Loucy (cell line): ENCODE data around the gene EFNB2.

Source experiments
- H2AFZ ChIP-seq: fragments of 200-600 bp; sonication (generic); 2 replicates; pipeline ENCODE4 v1.6.0; 2016; ENCODE audit warnings: antibody characterized with exemption, mild to moderate bottlenecking, low read length, moderate library complexity
- H3F3A ChIP-seq: fragments of 200-600 bp; 2 replicates; pipeline ENCODE4 v1.6.0; 2016; ENCODE audit warnings: antibody characterized with exemption, low read depth, mild to moderate bottlenecking
- H3K27me3 ChIP-seq: fragments of 200-600 bp; sonication (generic); 2 replicates; pipeline ENCODE4 v1.6.1; 2014; ENCODE audit warnings: low read length, mild to moderate bottlenecking; ENCODE audit not compliant: insufficient read depth, poor library complexity, severe bottlenecking
- H3K36me3 ChIP-seq: fragments of 200-600 bp; sonication (generic); 2 replicates; pipeline ENCODE4 v1.6.1; 2016; ENCODE audit warnings: low read length; ENCODE audit not compliant: insufficient read depth
- H3K4me1 ChIP-seq: fragments of 200-600 bp; sonication (generic); 2 replicates; pipeline ENCODE4 v1.5.1; 2014; ENCODE audit warnings: low read length, mild to moderate bottlenecking; ENCODE audit not compliant: insufficient read depth, poor library complexity, severe bottlenecking
- H3K4me2 ChIP-seq: fragments of 200-600 bp; sonication (generic); 2 replicates; pipeline ENCODE4 v1.6.0; 2014; ENCODE audit warnings: antibody characterized with exemption, low read length, low read depth, mild to moderate bottlenecking; ENCODE audit not compliant: poor library complexity, severe bottlenecking
- H3K4me3 ChIP-seq: fragments of 200-600 bp; sonication (generic); 2 replicates; pipeline ENCODE4 v1.5.1; 2014; ENCODE audit warnings: low read length, mild to moderate bottlenecking, mixed read lengths; ENCODE audit not compliant: poor library complexity, severe bottlenecking
- H3K79me2 ChIP-seq: fragments of 200-600 bp; sonication (generic); 2 replicates; pipeline ENCODE4 v1.6.1; 2014; ENCODE audit warnings: low read length; ENCODE audit not compliant: insufficient read depth
- H3K9ac ChIP-seq: fragments of 200-600 bp; sonication (generic); 2 replicates; pipeline ENCODE4 v1.6.0; 2014; ENCODE audit warnings: mild to moderate bottlenecking, low read depth, low read length, moderate library complexity; ENCODE audit not compliant: poor library complexity, severe bottlenecking
- H3K9me2 ChIP-seq: fragments of 200-600 bp; sonication (generic); replicated peaks from 2 replicates; pipeline ENCODE4 v1.6.1; 2016; ENCODE audit warnings: low read depth, low read length, mixed read lengths
- H3K9me3 ChIP-seq: fragments of 200-600 bp; sonication (generic); 2 replicates; pipeline ENCODE4 v1.6.1; 2014; ENCODE audit warnings: mild to moderate bottlenecking, antibody characterized with exemption, low read length, low read depth; ENCODE audit not compliant: insufficient read depth
- H4K20me1 ChIP-seq: fragments of 200-600 bp; sonication (generic); 2 replicates; pipeline ENCODE4 v1.6.0; 2014; ENCODE audit warnings: antibody characterized with exemption, low read length, mild to moderate bottlenecking; ENCODE audit not compliant: insufficient read depth, poor library complexity, severe bottlenecking
- CTCF ChIP-seq: fragments of 200-600 bp; sonication (generic); conservative IDR thresholded peaks from 2 replicates; pipeline ENCODE4 v1.5.1; 2014; ENCODE audit warnings: mild to moderate bottlenecking, antibody characterized with exemption, low read length
- EZH2phosphoT487 ChIP-seq: fragments of 200-600 bp; IDR thresholded peaks from 2 replicates; pipeline ENCODE4 v1.6.1; 2018; ENCODE audit warnings: antibody characterized with exemption, mild to moderate bottlenecking, moderate library complexity, borderline replicate concordance

EFNB2 gene

GRCh38 chr13:106566641-106567473 is 31.4 kb upstream of the EFNB2 start:
- peak overlapping the region; percentile 95 for H3K4me2 ChIP-seq
- H3F3A ChIP-seq = no peaks in the 10 kb centered on the region
- no peaks in the 10 kb centered on the region for H3K9me3 ChIP-seq
- peak overlapping the region; percentile 98 for H3K4me3 ChIP-seq
- H3K9ac ChIP-seq = peak overlapping the region; percentile 93
- H3K4me1 ChIP-seq = peaks cover 37% of the 10 kb centered on the region
- H3K9me2 ChIP-seq = no peaks in the 10 kb centered on the region
- peak overlapping the region; percentile 71; the same call in 1 of the 2 replicates for H2AFZ ChIP-seq
- TF ChIP-seq CTCF (no peak), EZH2phosphoT487 (no peak)
- H3K27me3 ChIP-seq = no peaks in the 10 kb centered on the region
- peaks cover 61% of the 10 kb centered on the region for H3K79me2 ChIP-seq
- no peaks in the 10 kb centered on the region for H3K36me3 ChIP-seq
- H4K20me1 ChIP-seq = peaks cover 53% of the 10 kb centered on the region

GRCh38 chr13:106565127-106565775 is 29.8 kb upstream of the EFNB2 start:
- Histone ChIP-seq H4K20me1 (peaks cover 69% of the 10 kb centered on the region), H3K4me3 (peak overlapping the region; percentile 98), H3K27me3 (no peaks in the 10 kb centered on the region), H3K9me2 (no peaks in the 10 kb centered on the region), H3F3A (no peaks in the 10 kb centered on the region), H3K79me2 (peaks cover 77% of the 10 kb centered on the region), H3K36me3 (no peaks in the 10 kb centered on the region), H3K9me3 (no peaks in the 10 kb centered on the region), H3K9ac (peak overlapping the region; percentile 93), H3K4me2 (peak overlapping the region; percentile 95), H3K4me1 (peaks cover 49% of the 10 kb centered on the region), H2AFZ (no peak overlapping the region)
- no peak for TF ChIP-seq CTCF
- TF ChIP-seq EZH2phosphoT487 = no peak

- H3K4me2 ChIP-seq = peak overlapping the region; percentile 87
- H3K9ac ChIP-seq = peak overlapping the region; percentile 26
- no peaks in the 10 kb centered on the region for H3K9me2 ChIP-seq
- H4K20me1 ChIP-seq = peaks cover 95% of the 10 kb centered on the region
- TF ChIP-seq EZH2phosphoT487 (no peak), CTCF (no peak)
- no peaks in the 10 kb centered on the region for H3K9me3 ChIP-seq
- peaks cover 100% of the 10 kb centered on the region for H3K79me2 ChIP-seq
- no peaks in the 10 kb centered on the region for H3K27me3 ChIP-seq
- no peak overlapping the region for H2AFZ ChIP-seq
- H3K4me1 ChIP-seq = peaks cover 50% of the 10 kb centered on the region
- no peaks in the 10 kb centered on the region for H3F3A ChIP-seq
- H3K36me3 ChIP-seq = peaks cover 25% of the 10 kb centered on the region
- peak overlapping the region; percentile 72 for H3K4me3 ChIP-seq
These were observed 26.8 kb upstream of the EFNB2 start for GRCh38 chr13:106562301-106562700.
